Gastroesophageal sphincter (tissue), 3 donors: ENCODE data around the gene MACF1.

Experiments used
- CTCF ChIP-seq, 4 experiments: fragments of 200-600 bp in 2 of 4; fragments of 450-650 bp in 2 of 4; sonication (generic) in 1 of 4; IDR thresholded peaks; one replicate each; pipeline ENCODE4 v1.5.1; 2017 to 2019; ENCODE audit warnings: antibody characterized with exemption in 4 of 4, mild to moderate bottlenecking in 2 of 4, moderate library complexity in 2 of 4
- EP300 ChIP-seq: sonication (generic); formaldehyde crosslinking; IDR thresholded peaks from one replicate; pipeline ENCODE4 v1.6.1; 2017; ENCODE audit warnings: antibody characterized with exemption, mild to moderate bottlenecking
- POLR2A ChIP-seq, 2 donors: fragments of 450-650 bp; IDR thresholded peaks; one replicate each; pipeline ENCODE4 v1.6.1; 2017; ENCODE audit warnings: antibody characterized with exemption in 2 of 2, mild to moderate bottlenecking in 2 of 2, moderate library complexity in 1 of 2
- POLR2AphosphoS5 ChIP-seq: sonication (generic); formaldehyde crosslinking; IDR thresholded peaks from one replicate; pipeline ENCODE4 v1.6.1; 2017; ENCODE audit warnings: antibody characterized with exemption

GRCh38 chr1:39427374-39427773, 222.9 kb downstream of the MACF1 start:
- TF ChIP-seq CTCF (IDR thresholded peaks at IDR 0.05), result no peak
- TF ChIP-seq POLR2AphosphoS5, result no peak
- no peak for TF ChIP-seq POLR2A (IDR thresholded peaks at IDR 0.05)
- no peak for TF ChIP-seq EP300
